Erythroblast (primary cell): ENCODE results near the gene HNRNPA0.

Experiments
- GATA1 ChIP-seq: IDR thresholded peaks from 2 replicates; pipeline ENCODE4 v1.6.1; 2011; ENCODE audit warnings: low read depth, mild to moderate bottlenecking, control low read depth, low read length, moderate library complexity
- POLR2A ChIP-seq: IDR thresholded peaks from 2 replicates; pipeline ENCODE4 v1.6.1; 2011; ENCODE audit warnings: mild to moderate bottlenecking, low read length

GRCh38 chr5:137782055-137782454, 27.9 kb upstream of the HNRNPA0 start:
- TF ChIP-seq POLR2A: no peak
- TF ChIP-seq GATA1: no peak
